SKM-1 (cell line): ENCODE data around the gene TTC7B.
A peak's percentile ranks its signal among the peaks of the same experiment; 100 is the strongest.

Source experiments
- DNase-seq: peaks from one replicate; lab custom pipeline; 2025; ENCODE audit not compliant: unreplicated experiment; lab: John Stamatoyannopoulos, UW

TTC7B gene

DNA sequence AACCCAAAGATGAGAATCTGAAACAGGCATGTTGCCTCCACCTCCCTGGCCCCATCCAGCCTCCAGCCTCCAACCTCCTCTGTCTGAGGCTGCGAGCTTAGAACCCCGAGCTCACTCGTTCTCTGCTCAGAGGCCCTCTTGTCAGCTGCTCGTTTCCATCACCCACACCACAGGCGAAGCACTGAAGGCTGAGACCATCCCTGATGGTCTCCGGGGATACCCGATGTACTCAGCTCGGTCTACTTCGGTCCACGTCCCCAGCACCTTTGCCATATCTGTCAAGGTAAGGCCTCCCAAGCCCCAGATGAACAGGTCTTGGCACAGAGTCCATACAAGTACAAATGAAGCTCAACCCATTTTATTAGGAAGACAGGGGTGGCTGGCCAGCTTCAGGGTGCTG lies 72.4 kb downstream of the TTC7B start:
- no peak for DNase-seq

DNA sequence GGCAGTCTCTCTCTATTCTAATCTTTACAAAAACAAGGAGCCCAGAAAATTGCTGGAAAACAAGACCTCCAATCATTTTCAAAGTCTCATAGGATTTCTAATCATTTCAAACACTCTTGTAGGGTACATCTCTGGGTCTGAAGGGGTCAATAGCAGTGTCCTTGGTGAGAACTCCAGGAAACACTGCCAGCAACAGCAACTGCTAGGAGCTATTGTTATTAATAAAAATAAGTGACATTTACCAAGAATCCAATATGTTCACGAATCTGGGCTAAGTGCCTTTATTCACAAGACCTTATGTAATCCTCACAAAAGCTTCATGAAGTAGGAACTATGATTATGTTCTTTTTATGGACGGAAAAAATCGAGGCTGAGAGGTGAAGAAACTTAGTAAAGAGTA lies 72.8 kb downstream of the TTC7B start:
- no peak for DNase-seq

DNA sequence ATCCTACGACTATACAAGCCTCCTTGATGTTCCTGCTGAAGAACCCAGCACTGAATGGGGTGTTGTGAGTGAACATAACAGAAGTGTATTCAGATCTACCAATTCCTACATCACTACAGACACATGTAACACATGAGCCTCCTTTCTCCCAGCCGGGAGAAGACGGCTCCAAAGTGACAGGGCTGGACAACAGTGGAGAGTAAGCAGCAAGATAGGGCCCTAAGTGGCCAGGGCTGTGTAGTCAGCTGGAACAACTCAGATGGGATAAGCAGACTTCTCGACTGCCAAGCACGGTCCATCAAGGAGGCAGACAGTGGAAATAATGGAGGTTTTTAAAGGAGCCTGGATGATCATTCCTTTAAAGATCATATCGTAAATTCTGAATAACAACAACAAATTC lies 73.5 kb downstream of the TTC7B start:
- no peak for DNase-seq

DNA sequence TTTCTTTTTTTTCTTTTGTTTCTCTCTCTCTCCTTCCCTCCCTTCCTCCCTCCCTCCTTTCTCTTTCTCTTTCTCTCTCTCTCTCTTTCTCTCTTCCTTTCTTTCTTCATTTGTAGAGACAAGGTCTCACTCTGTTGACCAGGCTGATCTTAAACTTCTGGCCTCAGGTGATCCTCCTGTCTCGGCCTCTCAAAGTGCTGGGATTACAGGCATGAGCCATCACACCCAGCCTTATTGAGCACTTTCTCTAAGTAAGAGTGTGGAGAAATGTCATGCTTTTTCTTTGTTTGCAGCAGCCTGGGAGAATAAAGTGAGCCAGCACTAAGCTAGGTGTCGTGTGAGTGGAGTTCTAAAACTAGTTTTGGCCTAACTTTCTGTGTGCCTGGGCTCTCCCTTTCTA lies 74.0 kb downstream of the TTC7B start:
- DNase-seq, result no peak

DNA sequence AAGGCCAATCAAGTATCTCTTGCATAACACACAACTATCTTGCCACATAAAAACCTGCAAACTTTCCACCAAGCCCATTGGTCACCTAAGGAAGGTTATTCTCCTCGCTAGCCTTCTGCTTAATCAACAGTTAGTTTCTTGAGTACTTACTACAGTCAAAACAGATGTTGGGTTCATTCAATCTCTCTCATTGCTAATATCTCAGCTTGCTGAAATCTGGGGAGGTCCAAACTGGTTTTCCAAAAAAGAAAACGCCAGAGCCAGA lies 74.6 kb downstream of the TTC7B start:
- DNase-seq, result no peak

DNA sequence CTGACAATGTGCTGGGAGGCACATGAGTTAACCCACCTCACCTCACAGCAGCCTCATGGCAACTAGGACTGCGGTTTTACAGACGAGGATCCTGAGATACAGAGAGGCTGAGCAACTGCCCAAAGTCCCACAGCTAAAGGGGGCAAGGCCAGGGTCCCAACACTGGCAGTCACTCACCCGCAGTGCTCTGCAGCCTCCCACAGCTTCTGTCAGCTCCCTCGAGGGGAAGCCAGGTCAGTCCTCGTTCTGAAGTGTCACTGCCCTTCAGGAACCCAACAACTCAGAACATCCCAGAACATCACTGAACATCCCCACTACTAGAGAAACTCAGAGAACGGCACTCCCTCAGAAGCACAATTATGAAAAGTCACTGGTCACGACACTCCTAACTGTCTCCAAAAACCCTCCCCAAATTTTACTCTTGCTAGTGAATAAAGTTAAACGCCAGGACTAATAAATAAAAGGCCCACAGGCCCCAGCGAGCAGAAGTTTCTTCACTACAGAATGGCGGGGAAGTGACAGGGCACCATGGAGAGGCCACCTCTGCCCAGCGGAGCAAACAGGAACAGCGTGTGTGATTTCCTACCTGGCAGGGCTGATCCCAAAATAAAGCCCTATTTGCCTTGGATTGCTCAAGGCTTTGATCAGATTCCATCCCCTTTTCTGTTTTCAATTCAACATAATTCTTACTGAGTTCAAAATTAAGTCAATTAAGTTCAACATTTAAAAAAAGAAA lies 75.1 kb downstream of the TTC7B start:
- DNase-seq, result no peak

DNA sequence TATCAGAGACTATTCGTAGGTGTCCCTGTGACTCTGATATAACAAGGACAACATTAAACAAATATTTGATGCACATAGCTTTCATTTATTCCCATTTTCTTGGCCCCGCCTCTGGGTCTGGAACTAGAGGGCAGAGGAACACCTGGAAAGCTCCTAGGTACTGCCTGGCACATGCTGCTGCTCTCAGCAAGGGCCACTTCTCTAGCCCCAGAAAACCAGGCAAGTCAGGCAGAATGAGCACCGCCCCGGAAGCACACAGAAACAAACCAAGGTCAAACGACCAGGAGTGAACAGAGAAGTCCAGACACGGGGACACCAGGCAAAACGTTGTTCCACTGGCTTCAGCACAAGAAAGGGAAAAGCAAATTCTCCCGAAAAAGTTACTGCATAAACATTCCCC lies 76.1 kb downstream of the TTC7B start:
- DNase-seq, result no peak

DNA sequence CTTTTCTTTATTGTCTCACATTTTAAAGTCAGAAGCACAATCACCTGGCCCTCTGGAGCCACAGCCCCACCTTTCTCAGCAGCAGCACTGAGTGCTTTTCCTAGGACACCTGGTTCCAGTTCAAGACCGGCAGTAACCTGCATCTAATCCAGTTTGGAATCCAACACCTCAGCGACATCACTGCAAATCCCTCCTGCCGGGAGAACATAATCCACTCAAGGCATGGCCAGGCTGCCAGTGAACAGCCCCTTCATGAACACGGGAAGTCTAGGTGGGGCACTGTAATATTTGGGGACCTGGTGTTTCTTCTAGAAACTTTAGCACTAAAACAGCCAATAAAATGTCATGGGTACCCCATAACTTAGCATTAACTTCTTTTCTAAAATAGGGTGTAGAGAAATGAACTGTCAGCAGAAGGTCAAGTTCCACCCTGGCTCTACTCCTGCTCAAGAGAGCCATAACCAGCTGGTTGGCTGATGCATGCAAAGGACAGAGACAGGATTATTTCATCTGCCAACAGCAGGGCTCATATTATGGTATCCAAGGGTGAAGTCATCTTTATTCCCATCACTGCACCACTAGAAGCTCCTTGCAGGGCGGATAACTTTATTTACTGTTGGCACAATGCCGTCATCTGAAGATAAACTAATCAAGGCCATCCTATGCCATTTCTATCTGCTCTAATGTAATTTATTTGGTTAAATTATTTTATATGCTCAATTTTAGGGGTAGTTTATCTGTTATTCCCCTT lies 76.7 kb downstream of the TTC7B start:
- no peak for DNase-seq

DNA sequence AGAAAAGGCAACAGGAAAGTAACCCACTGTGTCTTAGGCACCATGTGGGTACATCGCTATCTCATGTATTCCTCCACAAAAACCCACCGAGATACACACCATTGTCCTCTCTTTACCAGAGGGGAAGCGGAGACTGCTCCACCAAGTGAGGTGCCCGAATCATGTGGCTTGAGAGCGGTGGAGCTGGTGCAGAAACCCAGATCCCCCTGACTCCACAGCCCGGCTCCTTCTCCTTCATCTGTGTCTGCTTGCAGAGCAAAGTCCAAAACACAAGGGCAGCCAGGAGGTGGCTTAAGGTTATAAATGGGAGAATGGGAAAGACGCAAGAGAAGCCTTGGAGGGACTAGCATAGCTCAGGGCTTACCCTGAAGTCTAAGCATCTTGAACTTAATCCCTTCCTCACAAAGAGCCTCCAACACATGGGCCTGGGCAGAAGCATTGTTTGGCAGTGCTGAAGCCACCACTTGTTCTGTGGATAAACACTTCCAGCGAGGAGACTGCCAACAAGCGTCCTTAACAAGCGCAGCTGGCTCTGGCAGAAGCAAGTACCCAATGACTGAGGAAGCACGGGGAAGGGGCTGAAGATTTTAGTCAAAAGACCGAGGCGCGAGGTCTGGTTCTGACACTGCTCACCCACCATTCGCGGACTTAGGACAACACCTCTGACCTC lies 83.0 kb downstream of the TTC7B start:
- no peak for DNase-seq

DNA sequence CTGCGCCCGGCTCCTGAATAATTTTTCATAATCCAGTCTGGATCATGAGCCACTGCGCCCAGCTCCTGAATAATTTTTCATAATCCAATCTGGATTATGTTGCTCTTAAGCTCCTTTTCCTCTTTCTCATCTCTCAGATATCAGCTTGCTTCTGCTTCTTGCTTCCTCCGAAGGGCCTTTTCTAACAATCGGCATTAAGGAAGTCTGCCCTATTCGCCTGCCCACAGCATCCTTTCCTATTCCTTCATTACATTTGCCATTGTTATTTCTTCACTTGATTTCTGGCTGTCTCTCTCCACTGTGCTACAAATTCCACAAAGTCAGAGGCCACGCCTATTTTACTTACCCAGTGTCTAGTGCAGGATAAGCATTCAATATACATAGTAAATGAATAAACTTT lies 83.5 kb downstream of the TTC7B start:
- DNase-seq, result no peak

DNA sequence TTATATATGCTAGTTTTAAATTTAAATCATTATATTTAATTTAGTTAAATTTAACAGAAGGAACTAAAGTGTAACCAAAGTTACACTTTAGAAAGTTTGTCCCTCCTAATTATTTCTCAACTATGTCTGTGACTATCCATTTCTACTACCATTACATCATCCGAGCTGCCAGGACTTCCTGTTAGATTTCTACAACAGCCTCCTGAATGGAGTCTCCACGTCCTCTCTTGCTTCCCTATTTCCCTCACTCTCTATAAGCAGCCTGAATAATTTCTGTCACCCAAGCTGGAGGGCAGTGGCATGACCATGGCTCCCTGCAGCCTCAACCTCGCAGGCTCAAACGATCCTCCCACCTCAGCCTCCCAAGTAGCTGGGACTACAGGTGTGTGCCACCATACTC lies 84.1 kb downstream of the TTC7B start:
- peak; percentile 69 for DNase-seq

DNA sequence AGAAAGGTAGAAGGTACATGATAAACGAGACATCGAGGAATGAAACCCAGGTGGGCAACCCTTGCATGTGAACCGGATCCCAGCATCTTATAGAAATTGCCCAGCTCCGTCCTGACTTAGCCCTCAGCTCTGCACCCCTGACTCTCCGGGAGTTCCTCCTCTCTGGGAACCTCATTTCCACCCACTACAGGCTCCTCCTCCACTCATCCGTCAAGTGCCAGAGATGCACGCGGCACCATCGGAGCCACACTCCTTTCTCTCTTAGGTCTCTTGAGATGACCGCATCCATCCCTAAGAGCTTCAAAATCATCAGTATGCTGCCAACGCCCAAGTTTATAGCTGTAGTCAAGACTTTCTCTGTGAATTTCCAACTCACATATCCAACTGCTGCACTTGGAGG lies 84.7 kb downstream of the TTC7B start:
- DNase-seq, result no peak

DNA sequence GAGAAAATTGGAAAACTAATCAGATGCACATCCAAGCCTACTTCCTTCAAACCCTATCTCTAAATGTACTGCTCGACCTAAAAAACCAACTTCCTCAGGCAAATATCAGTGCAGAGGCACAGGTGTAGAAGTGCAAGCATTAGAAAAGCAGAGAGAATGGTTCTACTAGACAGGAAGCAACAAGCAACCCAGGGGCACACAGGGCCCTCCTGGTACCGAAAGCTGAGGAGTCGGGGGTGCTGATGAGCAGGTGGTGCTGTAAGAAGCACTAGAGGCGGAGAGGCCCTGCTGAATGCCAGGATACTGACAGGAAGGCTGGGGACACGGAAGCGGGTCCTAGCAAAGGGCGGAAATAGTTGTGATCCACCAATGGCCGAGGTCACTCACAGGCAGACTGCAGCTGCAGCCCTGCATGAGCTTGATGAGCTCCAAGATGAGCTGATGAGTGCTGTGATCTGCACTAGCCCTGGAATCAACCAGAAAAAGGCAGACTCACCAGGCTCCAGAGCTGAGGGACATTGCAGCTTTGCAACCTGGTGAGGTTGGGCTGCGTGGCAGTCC lies 85.9 kb downstream of the TTC7B start:
- DNase-seq, result no peak

DNA sequence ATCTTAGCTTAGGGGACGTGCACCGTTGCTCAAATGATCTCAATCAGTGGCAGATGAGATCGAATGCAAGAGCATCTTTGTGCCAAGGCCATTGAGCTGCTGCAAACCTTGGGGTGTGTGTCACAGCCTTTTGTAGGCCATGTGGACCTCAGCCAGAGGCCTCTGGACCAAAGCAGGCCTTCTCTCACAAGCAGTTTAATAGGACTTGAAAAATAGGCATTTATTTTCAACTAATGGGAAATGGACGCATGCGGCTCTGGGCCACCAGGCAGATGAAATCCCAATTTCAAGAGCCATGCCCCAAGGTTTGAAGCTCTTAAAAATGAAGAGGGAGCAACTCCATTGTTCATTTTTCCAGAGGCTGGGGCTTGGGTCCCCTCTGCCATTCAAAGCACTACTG lies 87.3 kb downstream of the TTC7B start:
- DNase-seq, result no peak

DNA sequence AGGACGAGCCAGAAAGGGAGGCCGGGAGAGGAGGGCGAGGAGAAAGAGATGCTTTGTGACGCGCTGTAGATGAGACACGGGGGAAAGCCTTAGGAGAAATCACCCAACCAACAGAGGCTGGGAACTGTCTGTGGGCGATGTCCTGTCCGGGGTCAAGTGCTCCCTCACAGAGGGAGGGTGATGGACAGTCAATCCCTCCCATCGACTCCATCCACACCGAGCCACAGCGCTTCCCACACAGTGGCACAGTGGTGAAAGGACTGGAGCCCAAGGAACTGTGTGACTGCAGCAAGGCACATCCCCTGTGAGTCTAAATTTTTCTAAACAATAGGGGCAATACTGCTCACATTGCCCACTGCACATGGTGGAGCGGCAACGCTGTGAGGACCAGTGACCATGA lies 89.1 kb downstream of the TTC7B start:
- DNase-seq, result no peak

DNA sequence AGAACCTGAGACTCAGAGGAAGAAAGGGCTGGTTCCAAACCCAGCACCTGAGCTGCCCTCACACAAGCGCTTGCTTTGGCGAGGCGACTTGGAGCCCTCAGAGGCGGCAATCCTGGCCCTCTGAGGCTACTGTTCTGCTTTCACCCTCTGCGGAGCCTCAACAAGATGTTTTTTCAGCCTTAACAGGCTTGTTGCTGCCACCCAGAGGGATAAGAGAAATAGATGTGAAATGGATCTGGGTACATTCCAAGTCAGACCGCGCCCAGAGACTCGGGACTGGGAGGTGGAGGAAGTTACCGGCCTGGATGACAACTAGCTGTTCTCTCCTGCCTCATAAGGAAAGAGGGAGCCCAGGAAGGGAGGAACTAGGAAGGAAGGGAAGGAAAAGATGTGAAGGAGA lies 89.6 kb downstream of the TTC7B start:
- DNase-seq, result no peak

DNA sequence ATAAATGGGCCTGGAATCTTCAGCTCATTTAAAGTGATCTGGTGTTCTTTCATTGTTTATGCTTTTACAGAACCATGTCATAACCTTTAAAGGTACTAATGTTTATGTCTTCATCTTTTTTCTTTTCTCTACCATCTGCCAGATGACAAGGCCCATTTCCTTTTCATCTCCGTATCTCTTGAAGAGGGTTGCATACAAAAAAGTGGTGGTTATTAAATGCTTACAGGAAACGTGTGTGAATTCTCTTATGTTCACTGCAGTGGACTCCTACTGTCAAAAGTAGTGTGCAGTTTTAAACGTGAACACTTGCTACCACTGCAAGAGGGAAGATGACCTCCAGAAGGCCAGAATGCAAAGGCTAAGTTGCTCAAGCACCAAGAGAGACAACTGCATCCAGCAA lies 91.4 kb downstream of the TTC7B start:
- no peak for DNase-seq

DNA sequence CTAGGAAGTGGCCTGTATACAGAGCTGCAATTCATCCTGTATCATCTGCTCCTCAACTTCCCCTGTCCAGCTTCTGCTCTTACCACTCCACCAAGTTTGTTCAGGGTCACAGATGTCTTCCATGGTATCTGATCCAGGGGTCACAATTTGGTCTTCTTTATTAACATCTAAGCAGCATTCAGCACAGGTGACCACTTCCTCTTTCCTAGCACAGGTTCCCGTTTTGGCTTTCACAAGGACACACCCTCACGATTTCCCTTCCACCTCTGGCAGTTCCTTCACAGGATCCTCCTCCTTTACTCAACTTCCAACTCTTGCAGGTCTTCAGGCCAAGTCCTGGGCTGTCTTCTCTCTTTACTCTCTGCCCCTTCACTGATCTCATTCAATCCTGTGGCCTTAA lies 93.6 kb downstream of the TTC7B start:
- peak; percentile 10 for DNase-seq

DNA sequence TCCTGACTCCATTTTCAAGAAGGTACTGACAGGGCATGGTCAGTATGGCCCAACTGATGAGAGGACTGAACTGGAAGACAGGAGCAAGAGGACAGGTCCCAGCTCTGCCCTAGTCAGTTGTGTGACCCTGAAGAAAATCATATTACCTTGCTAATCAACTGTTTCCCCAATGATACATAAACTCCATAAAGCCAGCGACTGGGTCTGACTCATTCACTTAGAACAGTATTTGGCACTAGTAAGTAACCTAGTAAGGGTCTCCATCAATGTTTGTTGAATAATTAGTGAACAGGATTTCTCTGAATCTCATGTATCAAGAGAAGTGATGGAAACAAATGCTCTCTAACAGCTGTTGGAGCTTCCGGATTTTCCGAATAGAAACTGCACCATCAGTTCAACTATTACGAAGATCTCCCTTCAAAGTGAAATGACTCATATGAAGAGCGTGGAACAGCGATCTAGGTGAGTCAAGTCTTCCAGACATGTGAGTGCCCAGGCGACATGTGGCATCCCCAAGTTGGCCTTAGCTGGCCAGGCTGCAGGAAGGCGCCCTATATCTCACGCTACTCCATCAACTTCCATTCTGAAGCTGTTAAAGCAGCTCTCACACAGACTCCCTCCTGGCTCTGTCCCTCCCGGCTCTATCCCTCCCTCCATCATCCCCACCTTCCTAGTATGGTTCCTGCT lies 94.5 kb downstream of the TTC7B start:
- DNase-seq, result no peak

DNA sequence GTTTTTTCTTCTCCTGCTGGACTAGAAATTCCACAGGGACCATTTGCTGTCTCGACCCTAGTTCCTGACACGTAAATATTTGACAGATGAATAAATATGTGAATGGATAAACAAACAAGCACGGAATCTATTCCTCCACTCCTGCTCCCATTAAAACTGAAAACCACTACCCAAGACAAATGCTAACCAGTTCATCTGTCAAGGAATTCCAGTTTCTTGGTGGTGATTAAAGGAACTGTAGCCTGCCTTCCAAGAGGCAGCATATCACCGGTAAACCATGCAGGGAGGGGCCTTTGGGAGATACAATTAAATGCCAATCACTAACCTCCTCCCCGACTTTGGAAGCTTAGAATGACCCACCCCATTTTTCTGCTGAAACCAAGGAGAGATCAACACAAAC lies 95.4 kb downstream of the TTC7B start:
- no peak for DNase-seq

DNA sequence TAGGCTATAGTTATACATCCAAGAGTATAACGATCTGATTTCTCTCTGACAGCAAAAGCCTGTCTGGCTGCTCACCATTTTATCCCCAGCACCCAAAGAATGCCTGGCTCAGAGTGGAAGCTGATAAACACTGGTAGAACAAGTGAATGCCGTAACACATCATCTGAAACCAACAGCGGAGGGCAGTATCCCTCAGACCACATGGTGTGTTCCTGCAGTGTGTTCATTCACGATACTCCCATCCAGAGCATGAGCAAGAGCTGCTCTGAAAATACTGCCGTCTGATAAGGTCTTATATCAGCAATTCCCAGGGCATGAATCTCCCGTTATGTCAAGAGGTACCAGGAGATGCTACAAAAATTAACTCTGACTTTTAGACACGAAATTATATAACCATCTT lies 95.9 kb downstream of the TTC7B start:
- no peak for DNase-seq

DNA sequence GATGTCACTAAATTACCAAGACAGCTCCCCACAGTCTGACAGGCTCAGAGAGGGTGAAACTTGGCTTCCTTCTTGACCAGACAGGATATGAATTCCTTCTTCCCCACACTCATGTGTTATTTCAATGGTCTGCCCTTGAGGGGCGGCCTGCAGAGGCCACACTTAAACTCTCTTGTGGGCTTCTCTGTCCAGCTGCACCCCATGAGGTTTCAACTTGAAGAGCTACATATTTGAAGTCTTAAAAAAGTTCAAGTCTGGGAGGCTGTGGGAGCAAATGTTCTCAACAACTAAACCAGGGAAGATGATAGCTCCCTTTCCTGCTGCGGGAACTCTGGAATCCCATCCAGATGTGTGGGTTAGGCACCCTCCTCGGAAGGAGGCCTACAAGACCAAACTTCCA lies 98.3 kb downstream of the TTC7B start:
- no peak for DNase-seq
